ENCODE data around the gene TGM1. TPM values are rescaled to one million over a fixed set of nuclear protein-coding genes. Genes with fewer than 3 reads are reported as not detected.

The TGM1 gene
- total RNA-seq, 1 experiment from 2014 or later = 2.9 TPM

DNA sequence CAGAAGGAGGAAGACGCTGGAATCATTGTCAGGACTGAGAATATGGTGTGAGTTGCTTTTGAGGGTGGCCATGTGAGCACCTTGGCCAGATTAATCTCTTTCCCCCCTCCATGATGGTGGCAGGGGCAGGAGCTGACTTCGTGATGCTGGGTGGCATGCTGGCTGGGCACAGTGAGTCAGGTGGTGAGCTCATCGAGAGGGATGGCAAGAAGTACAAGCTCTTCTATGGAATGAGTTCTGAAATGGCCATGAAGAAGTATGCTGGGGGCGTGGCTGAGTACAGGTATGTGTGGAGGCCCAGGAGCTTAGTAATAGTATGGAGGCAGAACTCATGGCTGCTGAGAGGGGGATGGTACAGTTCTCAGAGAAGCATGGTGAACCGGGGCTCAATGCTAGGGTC is 24.9 kb downstream of the TGM1 start:
- Histone ChIP-seq H2BK20ac (ENCODE audit: low read depth, low read length, poor library complexity, severe bottlenecking) (no peak overlapping the region), H3K79me2 (ENCODE audit: insufficient read depth, low read length) (no peaks in the 10 kb centered on the region), H3K27me3 (ENCODE audit: insufficient read depth, low read length) (no peaks in the 10 kb centered on the region), H4K5ac (ENCODE audit: insufficient read length, low read depth, low read length) (no peak overlapping the region), H4K20me1 (ENCODE audit: control insufficient read depth, insufficient read depth, insufficient read length) (peaks cover 2% of the 10 kb centered on the region), H2AFZ (ENCODE audit: low read length) (no peak overlapping the region), H2BK5ac (ENCODE audit: insufficient read length, low read length) (no peak overlapping the region), H2BK12ac (ENCODE audit: insufficient read length, low read depth, low read length) (no peak overlapping the region), H3K9ac (ENCODE audit: extremely low read depth, insufficient read length, low read length) (no peak overlapping the region), H4K8ac (replicated peaks; ENCODE audit: insufficient read length, low read depth, low read length) (no peak overlapping the region), H3K4me1 (ENCODE audit: insufficient read depth, low read length) (0 out of 2 replicates have a peak, but pooled peaks cover 6% of the 10 kb centered on the region), H3K9me3 (ENCODE audit: control insufficient read depth, low read depth, low read length) (no peaks in the 10 kb centered on the region), H3K4ac (ENCODE audit: low read depth, low read length) (no peak overlapping the region), H3K18ac (ENCODE audit: insufficient read length, low read depth, low read length) (no peak overlapping the region), H3K4me2 (ENCODE audit: insufficient read depth, insufficient read length, low read length) (no peak overlapping the region), H3K27ac (ENCODE audit: insufficient read length, low read depth, low read length) (no peak overlapping the region), H3K23me2 (ENCODE audit: insufficient read length, low read depth, low read length, poor library complexity, severe bottlenecking) (peaks cover 11% of the 10 kb centered on the region), H3K23ac (ENCODE audit: insufficient read length, low read depth, low read length) (no peak overlapping the region), H3K14ac (ENCODE audit: insufficient read depth, low read length) (no peak overlapping the region), H2AK5ac (ENCODE audit: insufficient read length, low read length) (no peak overlapping the region), H4K91ac (ENCODE audit: insufficient read length, low read depth, low read length) (no peak overlapping the region), H3T11ph (ENCODE audit: low read length) (no peak overlapping the region), H2BK120ac (ENCODE audit: low read depth, low read length, poor library complexity, severe bottlenecking) (no peak overlapping the region), H3K79me1 (ENCODE audit: insufficient read depth, low read depth, low read length, poor library complexity, severe bottlenecking) (no peaks in the 10 kb centered on the region), H3K56ac (ENCODE audit: insufficient read length, low read depth, low read length) (no peak overlapping the region), H2BK15ac (ENCODE audit: low read depth, low read length) (no peak overlapping the region)
- Mint-ChIP-seq H3K9me3 (no peaks in the 10 kb centered on the region), H3K36me3 (ENCODE audit: insufficient read depth in 1 of 3, low read depth in 3 of 3) (peaks cover 35 to 68% (median 67%) of the 10 kb centered on the region in 3 experiments; a peak in 6 of 7 replicates), H3K4me3 (no peak overlapping the region; a peak in 1 of 5 replicates), H3K4me1 (peaks cover 12 to 17% of the 10 kb centered on the region in 2 experiments), H3K27me3 (ENCODE audit: low read depth) (no peaks in the 10 kb centered on the region), H3K27ac (no peak overlapping the region)
- TF ChIP-seq, protein P1, sequence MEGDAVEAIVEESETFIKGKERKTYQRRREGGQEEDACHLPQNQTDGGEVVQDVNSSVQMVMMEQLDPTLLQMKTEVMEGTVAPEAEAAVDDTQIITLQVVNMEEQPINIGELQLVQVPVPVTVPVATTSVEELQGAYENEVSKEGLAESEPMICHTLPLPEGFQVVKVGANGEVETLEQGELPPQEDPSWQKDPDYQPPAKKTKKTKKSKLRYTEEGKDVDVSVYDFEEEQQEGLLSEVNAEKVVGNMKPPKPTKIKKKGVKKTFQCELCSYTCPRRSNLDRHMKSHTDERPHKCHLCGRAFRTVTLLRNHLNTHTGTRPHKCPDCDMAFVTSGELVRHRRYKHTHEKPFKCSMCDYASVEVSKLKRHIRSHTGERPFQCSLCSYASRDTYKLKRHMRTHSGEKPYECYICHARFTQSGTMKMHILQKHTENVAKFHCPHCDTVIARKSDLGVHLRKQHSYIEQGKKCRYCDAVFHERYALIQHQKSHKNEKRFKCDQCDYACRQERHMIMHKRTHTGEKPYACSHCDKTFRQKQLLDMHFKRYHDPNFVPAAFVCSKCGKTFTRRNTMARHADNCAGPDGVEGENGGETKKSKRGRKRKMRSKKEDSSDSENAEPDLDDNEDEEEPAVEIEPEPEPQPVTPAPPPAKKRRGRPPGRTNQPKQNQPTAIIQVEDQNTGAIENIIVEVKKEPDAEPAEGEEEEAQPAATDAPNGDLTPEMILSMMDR (conservative IDR thresholded peaks at IDR 0.05) = no peak
- no peak for DNase-seq
- WGBS (ENCODE audit: extremely low coverage, insufficient read length, low lambda C conversion rate) = no CpG with 5 or more reads among the region's 5 CpGs
